Measurements from ENCODE around the gene GAGE12G.
"Not testable (repeated sequence)": the region's sequence is repeated elsewhere in the genome, so short reads cannot be mapped to it uniquely, and the experiment has no call there.

DNA sequence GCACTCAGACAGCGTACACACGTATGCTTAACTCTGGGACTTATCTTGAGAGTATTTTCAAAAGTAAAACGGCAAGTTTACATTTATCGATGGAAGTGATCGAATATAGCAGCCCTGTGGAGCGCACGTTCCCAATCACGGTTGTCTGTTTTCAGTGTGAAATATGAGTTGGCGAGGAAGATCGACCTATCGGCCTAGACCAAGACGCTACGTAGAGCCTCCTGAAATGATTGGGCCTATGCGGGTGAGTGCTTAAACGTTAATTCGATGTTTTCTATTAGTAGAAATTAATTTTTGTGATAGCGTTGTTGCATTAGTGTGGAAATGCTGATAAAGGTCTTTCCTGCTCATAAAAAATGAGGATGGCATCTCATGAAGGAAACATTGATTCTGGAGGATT is 20.3 kb downstream of the GAGE12G start:
- TF ChIP-seq, protein P1, sequence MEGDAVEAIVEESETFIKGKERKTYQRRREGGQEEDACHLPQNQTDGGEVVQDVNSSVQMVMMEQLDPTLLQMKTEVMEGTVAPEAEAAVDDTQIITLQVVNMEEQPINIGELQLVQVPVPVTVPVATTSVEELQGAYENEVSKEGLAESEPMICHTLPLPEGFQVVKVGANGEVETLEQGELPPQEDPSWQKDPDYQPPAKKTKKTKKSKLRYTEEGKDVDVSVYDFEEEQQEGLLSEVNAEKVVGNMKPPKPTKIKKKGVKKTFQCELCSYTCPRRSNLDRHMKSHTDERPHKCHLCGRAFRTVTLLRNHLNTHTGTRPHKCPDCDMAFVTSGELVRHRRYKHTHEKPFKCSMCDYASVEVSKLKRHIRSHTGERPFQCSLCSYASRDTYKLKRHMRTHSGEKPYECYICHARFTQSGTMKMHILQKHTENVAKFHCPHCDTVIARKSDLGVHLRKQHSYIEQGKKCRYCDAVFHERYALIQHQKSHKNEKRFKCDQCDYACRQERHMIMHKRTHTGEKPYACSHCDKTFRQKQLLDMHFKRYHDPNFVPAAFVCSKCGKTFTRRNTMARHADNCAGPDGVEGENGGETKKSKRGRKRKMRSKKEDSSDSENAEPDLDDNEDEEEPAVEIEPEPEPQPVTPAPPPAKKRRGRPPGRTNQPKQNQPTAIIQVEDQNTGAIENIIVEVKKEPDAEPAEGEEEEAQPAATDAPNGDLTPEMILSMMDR (IDR thresholded peaks at IDR 0.05; ENCODE audit: low read depth, low read length), result not testable (repeated sequence)
- TF ChIP-seq POLR2A (IDR thresholded peaks at IDR 0.05; ENCODE audit: extremely low read depth, insufficient read length); MYC (IDR thresholded peaks at IDR 0.05; ENCODE audit: low read depth, low read length): not testable (repeated sequence)
